PFSK-1 (cell line): ENCODE measurements around the gene TEAD4.

Experiments used
- FOXP2 ChIP-seq: optimal IDR thresholded peaks from 2 replicates; pipeline ENCODE3; 2011; ENCODE audit warnings: borderline replicate concordance, control low read depth, inconsistent platforms; ENCODE audit not compliant: insufficient read depth; ENCODE audit errors: extremely low read length, extremely low read depth
- POLR2AphosphoS5 ChIP-seq: IDR thresholded peaks from 2 replicates; pipeline ENCODE4 v1.6.1; 2012; ENCODE audit warnings: low read depth, mild to moderate bottlenecking, control low read depth, low read length, moderate library complexity
- REST ChIP-seq, 2 experiments: IDR thresholded peaks; 2 replicates each; pipeline versions ENCODE4 v1.6.1 to v1.8.0; 2011 to 2012; ENCODE audit warnings: low read depth in 2 of 2, low read length in 2 of 2, control low read depth in 1 of 2, inconsistent platforms in 1 of 2, mild to moderate bottlenecking in 1 of 2, moderate library complexity in 1 of 2; ENCODE audit not compliant: insufficient read depth in 1 of 2
- SIN3A ChIP-seq: IDR thresholded peaks from 2 replicates; pipeline ENCODE4 v1.6.1; 2012; ENCODE audit warnings: mild to moderate bottlenecking, low read length, moderate library complexity, borderline replicate concordance; ENCODE audit not compliant: insufficient read depth
- TAF1 ChIP-seq: IDR thresholded peaks from 2 replicates; pipeline ENCODE4 v1.6.1; 2012; ENCODE audit warnings: low read length, control low read depth, borderline replicate concordance; ENCODE audit not compliant: insufficient read depth

TEAD4 gene

GRCh38 chr12:2967651-2968050, 8.5 kb downstream of the TEAD4 start:
- TF ChIP-seq TAF1 (no peak), FOXP2 (no peak), SIN3A (no peak), REST (IDR thresholded peaks at IDR 0.05; ENCODE audit: insufficient read depth in 1 of 2, low read depth in 2 of 2, low read length in 2 of 2) (no peak), POLR2AphosphoS5 (no peak)

- TF ChIP-seq TAF1 (no peak), FOXP2 (no peak), REST (IDR thresholded peaks at IDR 0.05; ENCODE audit: insufficient read depth in 1 of 2, low read depth in 2 of 2, low read length in 2 of 2) (no peak), SIN3A (no peak), POLR2AphosphoS5 (no peak)
Observed at GRCh38 chr12:2970744-2971143, 11.5 kb downstream of the TEAD4 start.

GRCh38 chr12:2973566-2973965, 14.4 kb downstream of the TEAD4 start:
- TF ChIP-seq SIN3A (no peak), TAF1 (no peak), POLR2AphosphoS5 (no peak), FOXP2 (no peak), REST (IDR thresholded peaks at IDR 0.05; ENCODE audit: insufficient read depth in 1 of 2, low read depth in 2 of 2, low read length in 2 of 2) (no peak)

GRCh38 chr12:2974560-2974971, 15.4 kb downstream of the TEAD4 start:
- TF ChIP-seq FOXP2 (no peak), TAF1 (no peak), REST (IDR thresholded peaks at IDR 0.05; ENCODE audit: insufficient read depth in 1 of 2, low read depth in 2 of 2, low read length in 2 of 2) (no peak)

- TF ChIP-seq SIN3A, result no peak
- TF ChIP-seq FOXP2, result no peak
- no peak for TF ChIP-seq REST (IDR thresholded peaks at IDR 0.05; ENCODE audit: insufficient read depth in 1 of 2, low read depth in 2 of 2, low read length in 2 of 2)
- TF ChIP-seq TAF1, result no peak
- no peak for TF ChIP-seq POLR2AphosphoS5
Observed at GRCh38 chr12:2976581-2976996, 17.4 kb downstream of the TEAD4 start.
